Measurements from ENCODE around the gene CTSH. TPM values are rescaled to one million over a fixed set of nuclear protein-coding genes. Genes with fewer than 3 reads are reported as not detected.

CTSH gene
- total RNA-seq, 4 donors from 2014 or later: 110 to 351 (median 203) TPM

GRCh38 chr15:78913012-78913411 lies 31.8 kb downstream of the CTSH start:
- ATAC-seq (ENCODE audit: low FRiP score) (no peak), DNase-seq (ENCODE audit: low spot score) (no peak)
- TF ChIP-seq CTCF (IDR thresholded peaks at IDR 0.05): no peak

GRCh38 chr15:78912316-78912715 lies 32.5 kb downstream of the CTSH start:
- ATAC-seq (ENCODE audit: low FRiP score) (no peak), DNase-seq (ENCODE audit: low spot score) (no peak)
- no peak for TF ChIP-seq CTCF (IDR thresholded peaks at IDR 0.05)

GRCh38 chr15:78910271-78910670 lies 34.6 kb downstream of the CTSH start:
- ATAC-seq (ENCODE audit: low FRiP score) (no peak), DNase-seq (ENCODE audit: low spot score) (no peak)
- no peak for TF ChIP-seq CTCF (IDR thresholded peaks at IDR 0.05)

- no peak for DNase-seq (ENCODE audit: low spot score)
- TF ChIP-seq CTCF (IDR thresholded peaks at IDR 0.05): no peak
- ATAC-seq (ENCODE audit: low FRiP score): no peak
Measured at GRCh38 chr15:78909791-78910228, 35.0 kb downstream of the CTSH start.

- no peak for ATAC-seq (ENCODE audit: low FRiP score)
- no peak for TF ChIP-seq CTCF (IDR thresholded peaks at IDR 0.05)
Measured at GRCh38 chr15:78909160-78909695, 35.6 kb downstream of the CTSH start.

GRCh38 chr15:78907577-78907976 lies 37.3 kb downstream of the CTSH start:
- TF ChIP-seq CTCF (IDR thresholded peaks at IDR 0.05): no peak
- DNase-seq (ENCODE audit: low spot score) (no peak), ATAC-seq (ENCODE audit: low FRiP score) (no peak)

More at GRCh38 chr15:78909160-78909695, 35.6 kb downstream of the CTSH start:
- DNase-seq (ENCODE audit: low spot score): no peak

GRCh38 chr15:78906316-78906620 lies 38.6 kb downstream of the CTSH start:
- peak; percentile 48 for DNase-seq (ENCODE audit: low spot score)
- TF ChIP-seq CTCF (IDR thresholded peaks at IDR 0.05): no peak
- peak; percentile 46 for ATAC-seq (ENCODE audit: low FRiP score)
